ENCODE measurements around the gene OR4D6.

DNA sequence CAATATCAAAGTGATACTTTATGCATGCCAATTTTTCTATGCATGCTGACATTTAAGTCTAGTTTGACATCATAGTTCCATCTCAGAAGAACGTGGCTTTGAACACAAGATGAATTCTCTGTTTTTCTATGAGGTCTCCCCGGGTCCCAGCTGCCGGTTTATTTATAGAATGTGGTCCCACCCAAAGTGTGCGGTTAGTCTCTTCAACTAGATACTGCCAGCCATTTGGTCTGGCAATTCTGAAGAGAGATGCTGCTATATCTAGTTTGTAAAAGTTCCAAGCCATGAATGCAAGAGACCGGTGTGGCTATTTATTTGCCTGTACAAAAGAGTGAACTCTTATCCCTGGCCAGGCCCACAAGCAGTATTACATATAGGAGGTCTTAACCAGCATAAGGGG lies 39.7 kb upstream of the OR4D6 start:
- TF ChIP-seq CTCF (IDR thresholded peaks at IDR 0.05) (no peak), POLR2A (IDR thresholded peaks at IDR 0.05) (no peak)
